ENCODE data around the gene ZDHHC9.
"Not testable (repeated sequence)": the region's sequence is repeated elsewhere in the genome, so short reads cannot be mapped to it uniquely, and the experiment has no call there.

ZDHHC9 gene

DNA sequence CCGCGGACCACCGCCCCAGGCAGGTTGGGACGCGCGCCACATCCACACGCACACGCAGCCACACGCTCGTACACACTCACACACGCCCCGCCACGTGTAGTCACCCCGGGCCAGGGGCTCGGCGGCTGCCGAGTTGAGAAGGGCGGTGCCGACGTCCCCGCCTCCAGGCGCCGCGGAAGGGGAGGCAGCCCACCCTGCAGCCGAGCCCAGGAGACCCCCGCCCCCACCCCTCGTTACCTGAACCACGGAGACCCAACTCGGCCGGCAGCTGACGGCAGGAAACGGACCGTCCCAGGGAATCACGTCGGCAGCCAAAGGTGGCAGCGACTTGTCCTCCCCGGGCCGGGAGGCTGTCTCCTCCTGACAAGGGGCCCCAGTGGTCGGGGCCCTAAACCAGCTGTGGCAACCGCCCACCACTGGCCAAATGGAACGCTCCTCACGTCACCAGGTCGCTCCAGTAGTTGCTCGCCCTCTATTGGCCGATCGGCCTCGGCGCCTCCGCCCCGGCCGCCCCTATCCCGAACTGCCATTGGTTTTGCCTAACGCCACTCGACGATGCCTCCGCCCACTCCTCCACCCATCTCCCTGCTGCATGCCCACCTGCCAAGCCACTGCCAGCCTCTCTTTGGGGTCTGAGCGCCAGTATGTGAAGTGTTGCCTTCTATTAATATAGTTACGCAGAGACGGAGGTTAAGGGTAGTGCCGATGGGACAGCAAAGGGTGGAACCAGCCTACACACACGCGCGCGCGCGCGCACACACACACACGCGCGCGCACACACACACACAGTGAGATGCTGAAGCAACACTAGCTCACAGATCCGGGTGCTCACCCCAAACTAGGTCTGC lies at the start of gene ZDHHC9:
TSS of gene ZDHHC9 (minus strand) at position 428 of the 848 bp plus-strand sequence. CDS start 1,941 bp downstream, outside the sequence.
- peak; percentile 79 to 81 for DNase-seq

DNA sequence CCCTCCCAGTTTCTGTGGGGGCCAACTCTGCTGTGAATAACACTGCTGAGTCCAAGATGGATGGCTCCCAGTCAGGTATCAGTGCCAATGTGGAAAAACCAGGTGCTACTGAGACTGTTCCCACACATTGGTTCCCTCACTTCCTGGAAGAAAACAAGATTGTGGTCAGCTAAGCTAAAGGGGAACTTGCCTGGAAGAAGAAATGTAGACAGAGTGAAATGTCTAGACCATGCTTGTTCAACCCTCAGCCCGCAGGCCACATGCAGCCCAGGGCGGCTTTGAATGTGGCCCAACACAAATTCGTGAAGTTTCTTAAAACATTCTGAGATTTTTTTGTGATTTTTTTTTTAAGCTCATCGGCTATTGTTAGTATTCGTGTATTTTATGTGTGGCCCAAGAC lies 33.7 kb upstream of the ZDHHC9 start:
- no peak for DNase-seq

DNA sequence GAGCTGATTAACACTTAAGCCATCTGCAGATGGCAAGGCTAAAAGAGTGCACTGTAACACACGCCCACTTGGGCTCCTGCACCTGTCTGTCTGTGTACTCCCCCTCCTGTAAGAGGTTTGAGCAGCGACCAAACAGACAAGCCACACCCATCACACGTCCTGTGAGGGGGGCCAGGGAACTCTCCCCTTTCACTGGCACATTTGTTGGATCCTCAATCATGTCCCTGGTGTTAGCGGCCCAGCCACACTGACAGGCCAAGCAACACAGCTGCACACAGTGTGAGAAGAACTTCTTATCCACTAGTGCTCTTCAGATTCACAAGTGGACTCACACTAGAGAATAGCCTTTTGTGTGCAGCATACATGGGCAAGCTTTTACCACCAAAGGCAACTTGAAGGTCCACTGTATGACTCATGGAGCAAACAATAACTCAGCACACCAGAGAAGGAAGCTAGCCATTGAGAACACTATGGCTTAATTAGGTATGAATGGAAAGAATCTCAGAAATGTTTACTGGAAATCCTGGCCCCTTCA lies 33.2 kb upstream of the ZDHHC9 start:
- DNase-seq = peak; percentile 36 to 52

DNA sequence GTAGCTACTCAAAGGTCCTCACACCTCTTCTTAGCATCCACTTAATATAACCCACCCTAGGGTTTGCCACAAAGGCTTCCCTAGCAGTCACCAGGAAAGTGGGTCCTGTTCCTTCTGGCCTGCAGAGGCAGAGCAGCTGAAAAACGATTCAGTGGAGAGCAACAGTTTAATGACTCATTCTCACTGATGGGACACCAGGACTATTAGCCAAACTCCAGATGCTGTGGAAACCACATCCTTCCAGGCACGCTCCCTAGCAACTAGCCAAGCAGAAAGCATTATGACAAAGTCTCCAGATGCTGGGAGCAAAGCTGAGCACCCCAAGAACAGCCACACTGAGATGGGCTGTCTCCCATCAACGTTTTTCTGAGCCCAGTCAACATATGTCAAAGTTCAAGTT lies 32.0 kb upstream of the ZDHHC9 start:
- no peak for DNase-seq

DNA sequence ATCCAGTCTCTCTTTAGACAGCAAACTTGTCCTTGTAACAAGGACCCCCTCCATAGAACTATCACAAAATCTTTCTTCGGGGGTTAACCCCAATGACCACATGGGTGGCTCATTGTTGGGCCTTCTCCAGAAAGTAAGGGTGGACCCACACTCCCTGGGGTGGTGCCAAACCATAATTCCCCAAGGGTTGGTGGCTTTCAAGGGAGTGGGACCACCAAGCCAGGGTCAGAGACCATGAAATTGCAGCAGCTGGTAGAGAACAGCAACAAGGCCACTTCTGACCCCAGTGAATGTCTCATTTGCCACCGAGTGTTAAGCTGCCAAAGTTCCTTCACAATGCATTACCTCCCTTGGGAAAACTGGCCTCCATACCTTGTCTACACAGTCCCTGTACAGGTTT lies 28.8 kb upstream of the ZDHHC9 start:
- DNase-seq = no peak

DNA sequence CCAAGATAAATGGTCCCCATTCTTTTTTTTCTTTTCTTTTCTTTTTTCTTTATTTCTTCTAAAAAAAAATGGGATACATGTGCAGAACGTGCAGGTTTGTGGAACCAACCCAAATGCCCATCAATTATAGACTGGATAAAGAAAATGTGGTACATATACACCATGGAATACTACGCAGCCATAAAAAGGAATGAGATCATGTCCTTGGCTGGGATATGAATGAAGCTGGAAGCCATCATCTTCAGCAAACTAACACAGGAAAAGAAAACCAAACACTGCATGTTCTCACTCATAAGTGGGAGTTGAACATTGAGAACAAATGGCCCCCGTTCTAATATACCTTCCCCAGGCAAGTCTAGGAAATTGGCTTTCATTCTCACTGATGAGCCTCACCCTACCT lies 22.6 kb upstream of the ZDHHC9 start:
- not testable (repeated sequence) for DNase-seq

DNA sequence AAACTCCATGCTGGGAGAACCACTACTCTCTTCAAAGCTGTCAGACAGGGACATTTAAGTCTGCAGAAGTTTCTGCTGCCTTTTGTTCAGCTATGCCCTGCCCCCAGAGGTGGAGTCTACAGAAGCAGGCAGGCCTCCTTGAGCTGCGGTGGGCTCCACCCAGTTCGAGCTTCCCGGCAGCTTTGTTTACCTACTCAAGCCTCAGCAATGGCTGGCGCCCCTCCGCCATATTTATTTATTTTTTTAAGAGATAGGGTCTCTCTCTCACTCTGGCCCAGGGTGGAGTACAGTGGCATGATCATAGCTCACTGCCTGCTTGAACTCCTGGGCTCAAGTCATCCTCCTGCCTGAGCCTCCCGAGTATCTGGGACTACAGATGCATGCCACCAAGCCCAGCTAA lies 15.4 kb upstream of the ZDHHC9 start:
- not testable (repeated sequence) for DNase-seq

DNA sequence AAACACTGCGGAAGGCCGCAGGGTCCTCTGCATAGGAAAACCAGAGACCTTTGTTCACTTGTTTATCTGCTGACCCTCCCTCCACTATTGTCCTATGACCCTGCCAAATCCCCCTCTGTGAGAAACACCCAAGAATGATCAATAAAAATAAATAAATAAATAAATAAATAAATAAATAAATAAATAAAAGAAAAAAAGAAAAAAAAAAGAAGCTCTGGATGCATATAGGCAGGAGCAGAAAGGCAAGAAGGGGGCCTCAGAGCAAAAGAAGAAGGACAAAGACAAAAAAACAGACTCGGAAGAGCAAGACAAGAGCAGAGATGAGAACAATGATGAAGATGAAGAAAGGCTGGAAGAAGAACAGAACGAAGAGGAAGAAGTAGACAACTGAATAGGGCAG lies 8.1 kb upstream of the ZDHHC9 start:
- not testable (repeated sequence) for DNase-seq

DNA sequence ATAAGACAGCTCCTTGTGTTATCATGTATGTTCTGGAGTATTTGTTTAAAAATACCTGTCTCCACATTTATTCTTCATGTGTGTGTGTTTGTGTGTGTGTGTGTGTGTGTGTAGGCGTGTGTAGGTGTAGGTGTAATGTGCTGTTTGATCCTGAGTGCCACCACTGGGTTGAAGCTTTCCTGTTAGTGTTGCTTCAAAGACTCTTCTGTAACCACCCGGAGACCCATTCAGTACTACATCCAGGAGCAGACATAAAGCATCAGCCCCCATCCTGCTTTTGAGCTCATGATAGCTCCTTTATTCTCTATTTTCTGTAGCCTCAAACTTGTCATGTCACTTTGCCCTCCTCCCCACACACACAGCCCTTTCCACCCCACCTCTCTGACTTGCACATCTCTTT lies 3.0 kb upstream of the ZDHHC9 start:
- no peak for DNase-seq

DNA sequence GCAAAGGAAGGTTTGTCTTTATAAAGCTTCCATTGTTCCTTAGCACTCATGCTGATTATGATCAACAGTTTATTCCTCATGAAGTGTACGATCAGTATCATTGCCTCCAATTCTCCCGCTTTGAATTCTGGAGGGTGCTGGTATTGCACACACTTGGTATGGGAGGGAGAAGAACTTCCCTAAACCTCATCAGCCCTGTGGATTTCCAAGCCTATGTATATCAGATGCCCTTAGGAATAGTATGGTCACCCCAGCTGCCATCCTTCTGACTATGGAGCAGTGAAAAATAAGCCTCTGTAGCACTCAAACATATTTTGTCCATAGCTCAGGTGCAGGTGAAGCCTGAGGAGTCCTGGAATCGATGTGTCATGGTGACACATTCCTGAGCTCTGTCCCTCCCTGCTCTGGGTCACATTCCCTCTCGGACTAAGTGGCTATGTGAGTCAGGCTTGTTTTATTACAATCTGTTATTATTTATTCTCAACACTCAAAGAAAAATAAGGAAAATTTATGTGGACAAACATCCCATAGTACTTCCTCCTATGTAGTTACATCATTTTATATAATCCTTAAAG lies 2.0 kb upstream of the ZDHHC9 start:
- DNase-seq = no peak

DNA sequence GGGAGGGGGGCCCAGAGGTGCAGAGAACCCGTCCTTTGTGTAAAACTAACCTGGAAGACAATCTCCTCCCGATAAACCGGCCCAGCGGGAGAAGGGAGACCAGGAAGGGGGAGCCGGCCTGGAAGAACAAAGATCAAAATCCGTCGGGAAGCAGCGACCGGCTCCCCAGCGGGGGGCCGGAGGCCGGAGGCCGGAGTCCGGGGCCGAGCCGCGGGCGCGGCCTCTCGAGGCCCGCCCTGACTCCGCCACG lies 552 bp downstream of the ZDHHC9 start:
- DNase-seq = no peak

DNA sequence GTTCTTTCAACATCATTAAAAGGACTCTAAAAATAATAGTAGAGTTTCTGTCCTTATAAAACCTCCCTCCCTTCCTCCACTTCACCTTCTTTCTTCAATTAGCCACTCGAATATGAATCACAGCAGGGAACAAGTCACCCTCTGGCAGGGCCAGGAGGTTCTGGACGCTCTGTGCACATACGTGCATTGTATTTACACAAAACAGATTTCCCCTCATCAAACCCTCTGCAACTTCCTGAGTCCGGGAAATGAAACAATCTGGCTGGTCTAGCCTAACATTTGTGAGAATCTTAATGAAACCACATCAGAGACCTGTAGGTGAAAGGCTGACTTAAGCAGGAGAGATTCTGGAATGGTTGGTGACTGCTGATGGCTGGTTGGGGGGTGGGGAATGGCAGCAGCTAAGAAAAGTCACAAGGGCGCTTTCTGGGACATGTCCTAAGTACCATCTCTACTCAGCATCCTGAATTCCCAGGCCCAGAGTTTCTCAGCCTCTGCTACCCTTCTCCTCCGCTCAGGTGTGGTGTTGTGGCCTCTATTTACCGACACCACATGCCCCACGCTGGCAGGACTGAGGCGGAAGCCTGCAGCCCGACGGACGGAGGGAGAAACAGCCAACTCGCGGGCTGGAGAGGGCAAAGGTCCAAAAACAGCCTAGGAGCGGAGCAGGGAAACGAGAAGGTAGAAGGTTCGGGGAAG lies 1.0 kb downstream of the ZDHHC9 start:
- no peak for DNase-seq

DNA sequence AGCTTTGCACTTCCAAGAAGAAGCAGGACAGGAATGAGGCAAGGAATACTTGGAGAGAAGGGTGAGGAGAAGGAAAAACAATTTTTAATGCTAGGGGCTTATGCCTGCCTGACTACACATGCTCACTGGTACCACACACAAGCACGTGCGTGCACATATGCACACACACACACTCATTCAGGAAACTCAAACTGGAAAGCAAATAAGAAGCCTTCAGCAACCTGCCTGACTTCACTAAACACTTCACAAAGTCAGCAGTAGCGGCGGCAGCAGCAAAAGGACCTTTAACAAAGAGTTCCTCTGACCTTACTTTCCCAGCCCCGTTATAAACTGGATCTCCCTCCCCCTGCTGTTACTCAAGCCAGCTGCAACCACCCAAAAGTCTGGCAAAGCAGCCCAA lies 3.3 kb downstream of the ZDHHC9 start:
- DNase-seq = no peak

DNA sequence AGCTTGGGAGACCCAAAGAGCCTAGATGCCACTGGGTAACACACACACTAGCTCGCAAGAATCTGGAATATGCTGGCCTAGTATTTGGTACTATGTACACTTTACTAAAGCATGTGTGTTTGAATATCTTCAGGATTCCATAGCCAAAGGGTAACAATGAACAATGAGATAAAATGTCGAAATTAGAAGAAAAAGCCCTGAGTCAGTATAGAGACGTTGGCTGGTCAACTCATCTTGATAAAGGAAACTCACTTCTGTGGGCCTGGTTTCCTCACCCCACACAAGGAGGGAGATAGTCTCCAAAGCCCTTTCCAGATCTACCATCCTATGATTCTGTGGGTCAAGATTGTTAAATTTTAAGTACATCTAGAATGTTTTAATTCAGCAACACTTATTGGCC lies 6.9 kb downstream of the ZDHHC9 start:
- DNase-seq = no peak

DNA sequence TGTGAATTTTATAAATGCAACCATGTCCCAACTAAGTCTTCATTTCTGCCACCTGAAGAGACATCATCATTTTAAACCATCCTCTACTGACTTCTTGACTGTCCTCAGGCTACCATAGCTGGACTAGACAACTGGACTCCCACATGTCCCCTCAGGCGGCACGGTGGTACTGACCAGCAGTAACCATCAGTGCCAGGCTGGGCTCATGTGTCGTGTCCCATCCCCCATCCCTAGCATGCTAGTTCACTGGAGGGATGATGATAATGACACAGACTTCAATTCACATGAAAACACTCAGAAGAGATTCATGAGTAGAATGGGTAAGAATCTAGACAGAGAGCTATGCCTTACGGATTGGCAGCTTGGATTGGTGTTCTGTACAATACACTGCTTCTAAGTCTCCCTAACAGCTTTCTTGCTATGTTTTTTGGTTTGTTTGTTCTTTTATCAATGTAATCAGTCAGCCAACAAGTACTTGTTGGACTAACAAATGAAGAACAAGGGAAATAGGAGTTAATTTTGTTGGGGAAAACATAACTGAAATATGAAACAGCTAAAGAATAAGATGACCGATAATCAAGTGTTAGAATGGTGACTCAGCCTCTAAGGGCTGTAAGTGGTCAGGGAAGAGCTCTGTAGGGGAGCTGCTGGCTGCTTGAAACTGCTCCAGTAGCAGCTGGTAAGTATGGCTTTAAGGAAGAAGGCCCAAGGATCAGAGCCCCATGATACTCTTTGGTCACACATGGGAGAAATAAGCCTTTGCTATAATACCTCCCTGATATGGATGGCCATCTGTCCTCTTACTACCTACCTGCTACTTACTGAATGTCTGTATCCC lies 10.3 kb downstream of the ZDHHC9 start:
- no peak for DNase-seq

DNA sequence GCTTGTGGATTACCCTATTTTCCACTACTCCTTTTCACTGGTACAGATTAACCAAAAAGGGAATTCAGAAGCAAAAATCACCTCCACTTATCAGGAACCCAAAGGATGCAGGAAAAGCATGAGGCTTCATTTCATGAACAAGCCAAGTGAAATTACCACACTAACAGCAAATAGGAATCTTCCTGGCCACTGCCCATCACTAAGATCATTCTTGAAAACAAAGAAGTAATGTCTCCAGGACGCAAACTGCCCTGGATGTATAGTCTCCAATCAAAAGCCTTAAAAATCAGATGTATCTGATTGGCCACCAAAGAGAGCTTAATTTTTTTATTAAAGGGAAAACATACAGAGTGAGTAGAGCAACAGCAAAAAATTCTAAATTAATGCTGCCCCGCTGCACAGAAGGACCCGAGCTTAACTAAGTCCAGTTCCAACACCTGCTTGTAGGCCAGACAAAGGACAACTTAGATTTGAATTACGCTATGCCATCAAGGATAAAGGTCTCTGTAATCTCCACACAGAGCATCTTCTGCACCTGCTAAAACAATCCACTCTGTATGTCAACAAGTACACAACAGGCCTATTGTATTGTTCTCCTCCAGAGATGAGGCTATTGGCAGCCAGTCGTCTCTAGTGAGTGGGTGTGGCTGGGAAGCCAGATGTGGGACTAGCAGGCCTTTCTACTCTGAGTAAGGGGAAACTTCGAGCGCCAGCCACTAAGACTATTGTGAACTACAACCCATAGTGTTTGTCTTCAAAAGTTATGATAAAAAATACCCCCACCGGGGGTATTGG lies 12.4 kb downstream of the ZDHHC9 start:
- no peak for DNase-seq

DNA sequence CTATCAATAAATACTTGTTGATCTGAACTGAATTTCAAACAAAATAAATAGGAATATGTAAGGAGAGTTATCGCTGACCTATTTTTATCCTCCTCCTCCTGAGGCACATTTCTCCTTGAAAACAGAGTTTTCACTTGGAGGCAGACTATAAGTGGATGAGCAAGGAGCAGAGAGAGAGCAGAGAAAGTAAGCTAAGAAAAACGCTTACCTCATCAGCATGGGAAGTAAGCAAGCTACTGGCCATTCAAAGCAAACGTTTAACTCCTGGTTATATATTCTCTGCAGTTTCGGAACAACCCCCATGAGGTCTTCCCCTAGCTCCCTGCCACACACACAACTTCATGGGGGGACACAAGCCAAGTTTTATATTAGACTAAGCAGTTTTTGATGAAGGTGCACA lies 13.2 kb downstream of the ZDHHC9 start:
- DNase-seq = no peak

DNA sequence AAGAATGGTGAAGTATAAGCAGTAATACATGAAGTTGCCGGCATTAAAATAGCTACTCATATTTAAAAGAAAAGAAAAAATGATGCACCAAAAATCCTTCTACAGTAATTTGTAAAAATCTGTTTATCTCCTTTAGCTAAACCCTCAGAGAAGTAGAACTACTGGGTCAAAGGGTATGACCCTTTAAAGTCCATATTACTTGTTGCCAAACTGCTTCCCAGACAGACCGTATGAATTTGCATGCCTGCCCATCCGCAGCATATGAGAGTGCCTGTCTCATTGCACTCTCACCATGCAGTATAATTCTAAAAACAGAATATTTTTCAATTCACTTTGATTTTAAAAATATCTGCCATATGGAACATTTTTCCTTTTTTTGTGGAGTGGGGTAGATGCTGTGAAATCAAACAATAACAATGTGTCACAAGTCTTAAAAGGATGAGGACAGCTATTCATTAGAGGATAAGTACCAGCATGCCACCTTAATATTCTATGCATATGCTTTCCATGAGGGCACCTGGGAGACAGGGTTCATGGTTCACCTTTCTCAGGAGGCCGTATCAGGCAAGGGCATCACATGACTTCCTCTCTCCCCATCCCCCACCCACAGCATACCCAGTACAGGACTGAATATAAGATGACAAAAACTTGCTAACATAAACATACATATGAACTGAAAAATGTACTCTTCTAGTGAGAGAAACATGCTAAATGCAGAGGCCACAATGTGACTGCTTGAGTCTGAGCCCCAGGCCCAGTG lies 17.8 kb downstream of the ZDHHC9 start:
- no peak for DNase-seq

DNA sequence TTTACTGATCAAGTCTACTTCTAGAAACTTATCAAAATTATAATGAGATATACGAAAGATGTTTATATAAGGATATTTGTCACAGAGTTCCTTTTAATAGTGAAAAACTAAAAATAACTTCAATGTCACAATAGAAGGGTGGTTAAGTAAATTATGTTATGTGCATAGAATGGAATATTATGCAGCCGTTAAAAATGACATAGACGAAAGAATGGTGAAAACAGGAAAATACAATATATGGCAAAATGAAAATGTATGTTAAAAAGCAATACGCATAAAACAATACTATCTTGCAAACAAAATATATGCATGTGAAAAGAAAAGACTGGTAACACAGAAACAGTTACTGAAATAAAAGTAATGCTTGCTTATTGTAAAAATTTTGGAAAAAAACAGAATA lies 19.1 kb downstream of the ZDHHC9 start:
- DNase-seq = no peak

DNA sequence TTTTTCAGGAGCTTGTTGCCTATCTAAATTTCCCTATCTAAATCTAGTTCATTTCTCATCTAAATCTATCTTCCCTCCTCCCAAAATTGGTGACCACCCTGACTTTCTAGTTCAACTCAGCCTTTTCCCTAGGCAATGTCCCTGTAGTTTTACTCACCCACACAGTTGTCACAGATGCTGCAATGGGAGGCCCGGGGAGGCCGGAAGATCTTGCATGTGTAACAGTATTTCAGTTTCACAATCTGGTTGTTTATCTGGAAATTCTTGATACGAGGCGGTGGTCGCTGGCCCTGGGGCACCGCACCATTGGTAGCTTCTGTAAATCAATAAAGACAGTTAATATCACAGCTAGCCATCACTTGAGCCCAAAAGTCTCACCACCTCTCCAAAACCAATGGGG lies 20.2 kb downstream of the ZDHHC9 start:
- DNase-seq = no peak

DNA sequence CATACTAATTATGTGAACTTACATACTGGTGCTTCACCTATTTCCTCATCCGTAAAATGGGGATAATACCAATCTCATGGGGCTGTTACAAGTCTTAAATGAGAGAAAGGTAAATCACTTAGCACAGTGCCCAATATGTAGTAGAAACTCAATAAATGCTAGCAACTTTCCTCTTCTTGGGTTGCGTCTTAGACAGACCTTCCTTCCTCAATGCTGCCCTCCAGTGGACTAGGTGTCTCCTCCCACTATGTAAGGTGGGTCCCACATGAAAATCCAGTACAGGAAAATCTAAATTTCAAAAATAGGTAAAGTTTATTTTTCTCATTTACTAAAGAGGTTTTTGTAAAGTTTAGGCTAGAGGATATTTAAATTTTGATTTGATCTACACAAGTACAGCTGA lies 20.6 kb downstream of the ZDHHC9 start:
- DNase-seq = no peak

DNA sequence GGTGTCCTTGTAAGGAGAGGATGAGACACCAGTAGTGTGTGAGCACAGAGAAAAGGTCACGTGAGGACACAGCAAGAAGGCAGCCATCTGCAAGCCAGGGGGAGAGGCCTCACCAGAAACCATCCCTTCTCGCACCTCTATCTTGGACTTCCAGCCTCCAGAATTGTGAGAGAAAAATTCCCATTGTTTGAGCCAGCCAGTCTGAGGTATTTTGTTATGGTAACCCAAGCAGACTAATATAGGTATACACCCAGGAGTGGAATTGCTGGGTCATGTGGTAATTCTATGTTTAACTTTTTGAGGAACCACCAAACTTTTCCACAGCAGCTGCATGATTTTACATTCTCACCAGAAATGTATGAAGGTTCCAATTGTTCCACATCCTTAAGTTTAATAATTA lies 25.6 kb downstream of the ZDHHC9 start:
- no peak for DNase-seq
